ENCODE results near the gene BCS1L.

DNA sequence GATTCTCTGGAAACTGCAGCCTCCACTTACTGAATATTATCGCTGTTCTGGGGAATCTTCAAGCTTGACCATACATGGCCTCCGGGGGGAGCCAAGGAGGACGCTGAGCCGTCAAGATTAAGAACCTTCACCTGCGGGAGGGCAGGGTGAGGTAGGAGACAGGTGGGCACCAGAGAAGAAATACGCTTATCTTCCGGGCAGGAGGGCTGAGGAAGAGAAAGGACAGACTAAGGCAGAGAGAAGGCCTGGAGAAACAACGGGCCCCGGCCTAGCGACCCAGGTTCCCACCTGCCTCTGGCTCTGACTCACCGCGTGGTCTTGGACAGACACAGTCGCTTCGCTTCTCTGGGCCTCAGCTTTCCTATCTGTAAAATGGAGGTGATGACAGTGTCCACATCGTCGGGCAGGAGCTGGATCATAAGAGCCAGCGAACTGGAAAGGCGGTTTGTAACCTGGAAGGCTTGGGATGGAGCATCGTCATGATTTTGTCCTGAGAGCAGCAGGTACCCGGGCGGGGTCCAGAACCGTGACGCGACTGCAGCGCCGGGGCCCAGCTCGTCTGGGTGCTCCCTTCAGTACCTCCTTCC, 719 bp upstream of the BCS1L start:
- no peak for TF ChIP-seq TAF1 (IDR thresholded peaks at IDR 0.05; ENCODE audit: low read depth, low read length)
- no peak for TF ChIP-seq POLR2AphosphoS5 (IDR thresholded peaks at IDR 0.05; ENCODE audit: low read depth, low read length)
